SK-N-MC (cell line): ENCODE data around the gene ZMIZ1.
"Not testable (repeated sequence)": the region's sequence is repeated elsewhere in the genome, so short reads cannot be mapped to it uniquely, and the experiment has no call there.

ENCODE experiments used
- DNase-seq: peaks from one replicate; pipeline ENCODE4 v3.0.0-alpha.2; 2011; ENCODE audit warnings: low read depth, low spot score
- H3K27ac ChIP-seq: fragments of 200-600 bp; sonication (generic); 2 replicates; pipeline ENCODE4 v1.5.1; 2016; ENCODE audit warnings: mixed run types
- H3K36me3 ChIP-seq: fragments of 200-600 bp; sonication (generic); 2 replicates; pipeline ENCODE4 v1.6.1; 2017; ENCODE audit warnings: antibody characterized with exemption, low read length, mixed read lengths; ENCODE audit not compliant: insufficient read depth
- H3K4me3 ChIP-seq: fragments of 200-600 bp; sonication (generic); 2 replicates; pipeline ENCODE4 v1.5.1; 2016
- H3K9ac ChIP-seq: fragments of 200-600 bp; sonication (generic); 2 replicates; pipeline ENCODE4 v1.8.0; 2017; ENCODE audit warnings: mixed run types, mixed read lengths; ENCODE audit not compliant: insufficient read length
- H3K9me3 ChIP-seq: fragments of 200-600 bp; sonication (generic); 2 replicates; pipeline ENCODE4 v1.6.1; 2017; ENCODE audit warnings: low read depth, mild to moderate bottlenecking, antibody characterized with exemption, low read length, moderate library complexity, mixed read lengths
- EZH2 ChIP-seq: fragments of 200-600 bp; sonication (generic); IDR thresholded peaks from one replicate; pipeline ENCODE4 v1.6.1; 2017; ENCODE audit warnings: antibody characterized with exemption
- FOXP2 ChIP-seq: optimal IDR thresholded peaks from 2 replicates; pipeline ENCODE3; 2011; ENCODE audit warnings: mild to moderate bottlenecking, moderate library complexity; ENCODE audit not compliant: insufficient read depth; ENCODE audit errors: extremely low read length, control extremely low read depth
- POLR2AphosphoS5 ChIP-seq: IDR thresholded peaks from 2 replicates; pipeline ENCODE4 v1.6.1; 2012; ENCODE audit warnings: mild to moderate bottlenecking, low read depth, low read length, borderline replicate concordance

ZMIZ1 gene

DNA sequence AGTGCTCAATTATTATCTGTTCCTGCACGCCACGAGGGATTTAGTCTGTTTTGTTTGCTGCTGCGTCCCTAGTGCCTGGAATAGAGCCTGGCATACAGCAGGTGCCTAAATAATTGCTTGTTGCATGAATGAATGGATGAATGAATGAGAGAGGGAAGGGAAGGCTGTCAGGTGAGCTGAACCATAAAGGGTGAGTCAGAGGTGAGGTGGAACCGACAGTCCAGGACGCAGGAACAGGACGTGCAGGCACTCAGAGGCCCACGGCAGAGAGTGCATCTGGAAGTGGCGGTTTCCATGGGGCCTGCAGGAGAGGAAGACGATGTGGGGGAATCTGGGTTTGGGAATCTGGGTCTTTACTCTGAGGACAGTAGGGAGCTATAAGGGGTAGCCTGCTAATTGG lies 260.8 kb downstream of the ZMIZ1 start:
- no peak for TF ChIP-seq EZH2
- TF ChIP-seq POLR2AphosphoS5, result no peak
- TF ChIP-seq FOXP2, result no peak

DNA sequence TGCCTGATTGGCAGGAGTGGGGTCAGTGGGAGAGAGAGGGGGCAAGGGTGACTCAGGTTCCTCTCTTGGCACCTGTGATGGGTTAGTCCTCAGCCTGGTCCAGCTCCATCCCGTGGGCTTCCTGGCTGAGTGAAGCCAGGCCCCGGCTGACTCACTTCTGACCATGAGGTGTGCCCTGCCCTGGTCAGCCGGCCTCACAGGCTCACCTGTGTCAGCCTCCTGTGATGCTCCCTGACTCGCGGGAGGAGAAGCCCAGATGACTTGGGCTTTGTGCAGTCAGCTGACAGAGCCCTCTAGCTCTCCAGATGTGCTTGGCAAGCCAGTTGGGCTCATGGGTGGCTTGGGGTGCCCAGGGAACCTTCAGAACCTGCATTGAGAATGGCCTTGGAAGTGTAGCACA lies 262.5 kb downstream of the ZMIZ1 start:
- TF ChIP-seq FOXP2 (no peak), POLR2AphosphoS5 (no peak), EZH2 (no peak)
- H3K9me3 ChIP-seq, result no peaks in the 10 kb centered on the region
- no peak overlapping the region for H3K27ac ChIP-seq
- no peaks in the 10 kb centered on the region for H3K36me3 ChIP-seq
- no peak overlapping the region for H3K4me3 ChIP-seq
- no peak for DNase-seq
- H3K9ac ChIP-seq, result no peak overlapping the region

More for the DNA sequence above, 260.8 kb downstream of the ZMIZ1 start:
- H3K9me3 ChIP-seq, result no peaks in the 10 kb centered on the region
- no peak for DNase-seq
- no peak overlapping the region for H3K4me3 ChIP-seq
- no peaks in the 10 kb centered on the region for H3K36me3 ChIP-seq
- no peak overlapping the region for H3K27ac ChIP-seq
- no peak overlapping the region for H3K9ac ChIP-seq

DNA sequence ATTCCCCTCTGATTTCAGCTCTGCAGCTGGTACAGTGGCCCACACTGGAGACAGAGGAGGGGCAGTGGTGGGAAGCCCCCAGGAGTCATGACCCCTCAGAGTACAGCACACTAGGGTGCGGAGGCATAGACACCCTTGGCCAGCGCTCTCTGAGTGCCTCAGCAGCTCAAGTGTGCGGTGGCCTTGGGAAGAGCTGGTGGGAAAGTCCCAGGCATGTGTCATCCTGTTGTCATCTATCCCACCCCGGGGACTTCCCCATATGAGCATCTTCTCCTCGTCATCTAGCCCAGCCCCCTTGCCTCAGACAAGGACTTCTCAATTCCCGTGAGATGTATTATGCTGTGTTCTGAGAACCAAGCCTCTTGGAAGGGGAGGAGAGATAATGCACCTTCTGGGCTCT lies 262.9 kb downstream of the ZMIZ1 start:
- Histone ChIP-seq H3K9me3 (no peaks in the 10 kb centered on the region), H3K27ac (no peak overlapping the region), H3K36me3 (no peaks in the 10 kb centered on the region), H3K9ac (no peak overlapping the region), H3K4me3 (no peak overlapping the region)
- TF ChIP-seq FOXP2, result no peak
- no peak for TF ChIP-seq POLR2AphosphoS5
- no peak for TF ChIP-seq EZH2
- no peak for DNase-seq

DNA sequence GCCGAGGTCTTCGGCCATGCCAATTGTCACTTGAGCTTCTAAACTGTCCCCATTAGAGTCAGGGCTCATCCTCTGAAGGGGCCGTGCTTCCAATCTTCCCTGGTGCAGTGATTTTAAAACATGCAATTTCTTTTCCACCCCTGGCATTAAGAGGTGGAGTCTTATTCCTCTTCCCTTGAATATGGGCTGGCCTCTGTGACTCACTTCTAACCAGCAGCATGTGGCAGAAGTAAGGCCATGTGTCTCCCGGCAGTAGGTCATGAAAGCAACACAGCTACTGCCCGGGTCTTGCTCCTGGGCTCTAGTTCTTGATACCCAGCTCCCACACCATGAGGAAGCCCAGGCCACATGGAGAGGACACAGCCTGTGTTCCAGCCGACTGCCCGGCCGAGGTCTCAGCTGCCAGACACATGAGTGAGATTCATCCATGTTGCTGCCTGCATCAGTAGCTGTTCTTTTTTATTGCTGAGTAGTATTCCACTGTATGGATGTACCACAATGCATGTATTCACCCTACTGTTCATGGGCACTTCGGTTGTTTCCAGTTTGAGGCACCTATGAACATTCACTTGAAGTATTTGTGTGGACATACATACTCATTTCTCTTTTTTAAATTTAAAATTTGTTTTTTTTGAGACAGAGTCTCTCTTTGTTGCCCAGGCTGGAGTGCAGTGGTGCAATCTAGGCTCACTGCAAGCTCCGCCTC lies 264.0 kb downstream of the ZMIZ1 start:
- DNase-seq, H3K9ac ChIP-seq, H3K27ac ChIP-seq, H3K36me3 ChIP-seq, H3K4me3 ChIP-seq, H3K9me3 ChIP-seq: not testable (repeated sequence)

DNA sequence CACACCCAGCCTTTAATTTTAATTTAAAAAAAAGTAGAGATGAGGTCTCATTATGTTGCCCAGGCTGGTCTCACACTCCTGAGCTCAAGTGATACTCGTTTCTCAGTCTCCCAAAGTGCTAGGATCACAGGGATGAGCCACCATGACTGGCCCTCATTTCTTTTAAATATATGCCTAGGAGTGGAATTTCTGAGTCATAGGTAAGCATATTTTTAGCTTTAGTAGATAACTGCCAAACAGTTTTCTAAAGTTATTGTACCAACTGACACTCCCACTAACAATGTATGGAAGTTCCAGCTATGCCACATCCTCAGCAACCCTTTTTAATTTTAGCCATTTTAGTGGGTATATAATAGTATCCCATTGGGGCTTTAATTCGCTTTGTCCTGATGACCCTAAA lies 264.7 kb downstream of the ZMIZ1 start:
- no peak overlapping the region for H3K4me3 ChIP-seq
- no peak overlapping the region for H3K27ac ChIP-seq
- TF ChIP-seq EZH2, result no peak
- TF ChIP-seq FOXP2, result no peak
- TF ChIP-seq POLR2AphosphoS5, result no peak
- no peaks in the 10 kb centered on the region for H3K36me3 ChIP-seq
- no peak for DNase-seq
- no peaks in the 10 kb centered on the region for H3K9me3 ChIP-seq
- H3K9ac ChIP-seq, result no peak overlapping the region

DNA sequence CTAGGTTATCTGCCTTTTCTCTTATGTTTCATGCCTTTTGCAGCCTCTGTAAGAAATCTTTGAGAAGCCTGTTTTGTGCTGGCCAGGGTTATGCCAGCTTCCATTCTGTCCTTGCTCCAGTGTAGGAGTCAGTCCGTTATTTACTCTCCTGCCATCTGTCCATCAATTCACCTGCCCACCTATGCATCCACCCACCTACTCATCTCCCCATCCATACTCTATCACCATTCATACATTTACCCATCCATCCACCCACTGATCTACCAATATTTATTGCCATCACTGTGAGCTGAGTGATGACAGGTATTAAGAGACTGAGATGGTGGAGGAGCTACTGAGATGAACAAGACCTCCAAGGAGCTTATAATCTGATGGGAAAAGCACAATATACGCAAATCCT lies 265.8 kb downstream of the ZMIZ1 start:
- H3K9ac ChIP-seq, result no peak overlapping the region
- TF ChIP-seq FOXP2 (no peak), POLR2AphosphoS5 (no peak), EZH2 (no peak)
- H3K36me3 ChIP-seq, result no peaks in the 10 kb centered on the region
- no peak overlapping the region for H3K4me3 ChIP-seq
- H3K27ac ChIP-seq, result no peak overlapping the region
- DNase-seq, result no peak
- no peaks in the 10 kb centered on the region for H3K9me3 ChIP-seq

DNA sequence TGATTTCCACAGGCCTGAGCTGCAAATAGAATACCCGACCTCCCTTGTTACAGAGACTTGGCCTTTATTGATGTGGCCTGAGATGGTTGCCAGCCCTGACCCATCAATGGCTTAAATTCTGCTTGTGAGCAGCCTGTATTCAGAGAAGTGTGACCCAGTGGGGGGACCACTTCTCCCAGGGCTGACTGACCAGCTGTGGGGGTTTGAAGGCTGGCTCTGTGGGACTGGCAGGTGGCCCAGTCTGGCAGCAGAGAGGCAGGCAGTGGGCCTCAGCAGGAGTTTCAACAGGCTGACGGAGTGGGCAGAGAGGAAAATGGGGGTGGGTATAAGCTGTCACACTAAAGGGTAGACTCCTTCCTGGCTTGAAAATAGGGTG lies 266.3 kb downstream of the ZMIZ1 start:
- TF ChIP-seq FOXP2, result no peak
- no peak for TF ChIP-seq EZH2
- no peak for TF ChIP-seq POLR2AphosphoS5
- Histone ChIP-seq H3K27ac (no peak overlapping the region), H3K4me3 (no peak overlapping the region), H3K36me3 (no peaks in the 10 kb centered on the region), H3K9ac (no peak overlapping the region), H3K9me3 (no peaks in the 10 kb centered on the region)
- no peak for DNase-seq

DNA sequence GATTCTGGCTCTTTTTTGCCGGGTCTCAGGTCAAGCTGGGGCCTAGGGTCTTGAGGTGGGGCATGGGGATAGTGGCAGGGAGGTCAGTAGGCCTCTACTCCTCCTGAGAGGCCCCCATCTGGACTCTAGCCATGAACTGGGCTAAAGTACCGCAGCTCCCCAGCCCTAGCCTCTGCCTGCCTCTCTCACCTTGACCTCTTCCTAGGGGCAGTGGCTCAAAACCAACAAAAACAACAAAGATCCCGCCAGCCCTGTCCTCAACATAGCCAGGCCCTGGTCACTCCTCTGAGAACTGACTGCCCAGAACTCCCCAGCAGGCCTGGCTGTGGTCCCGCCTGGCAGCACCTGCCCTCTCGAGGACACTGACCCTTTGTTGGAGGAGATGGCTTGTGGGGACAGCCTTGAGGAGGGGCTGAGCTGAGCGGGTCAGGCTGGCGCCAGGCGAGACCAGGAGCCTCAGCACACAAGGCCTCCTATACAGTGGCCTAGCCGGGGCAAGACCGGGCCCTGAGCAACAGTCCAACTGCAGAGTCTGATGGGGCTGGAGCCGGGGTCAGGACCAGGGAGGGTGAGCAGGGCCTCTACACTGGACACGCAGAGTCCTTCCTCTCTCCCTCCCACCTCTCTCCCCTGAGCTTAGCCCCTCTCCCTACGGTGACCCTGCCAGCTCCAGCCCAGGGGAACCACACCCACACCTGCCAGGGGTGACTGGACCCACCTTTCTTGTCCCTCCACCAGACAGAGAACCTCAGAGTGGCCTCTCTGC lies 266.9 kb downstream of the ZMIZ1 start:
- TF ChIP-seq EZH2 (no peak), FOXP2 (no peak), POLR2AphosphoS5 (no peak)
- Histone ChIP-seq H3K4me3 (no peak overlapping the region), H3K36me3 (no peaks in the 10 kb centered on the region), H3K9ac (no peak overlapping the region), H3K27ac (no peak overlapping the region), H3K9me3 (no peaks in the 10 kb centered on the region)
- DNase-seq, result no peak

DNA sequence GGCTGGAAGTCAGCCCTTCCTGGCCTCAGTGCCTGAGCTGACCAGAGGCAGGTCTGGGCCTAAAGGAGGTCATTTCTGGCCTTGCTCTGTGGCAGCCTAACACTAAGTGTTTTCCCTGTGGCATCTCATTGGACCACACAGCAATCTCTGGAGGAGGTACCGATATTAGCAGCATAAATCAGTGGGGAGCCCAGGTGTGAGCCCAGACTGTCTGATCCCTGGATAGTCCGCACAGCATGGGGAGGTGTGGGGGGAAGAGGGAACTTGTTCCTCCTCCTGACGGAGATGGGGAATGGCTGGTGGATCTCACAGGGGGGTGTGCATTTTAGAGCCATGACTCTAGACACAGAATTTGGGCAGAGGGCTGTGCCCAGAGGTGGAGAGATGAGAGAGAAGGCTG lies 267.5 kb downstream of the ZMIZ1 start:
- Histone ChIP-seq H3K9ac (no peak overlapping the region), H3K4me3 (no peak overlapping the region), H3K36me3 (no peaks in the 10 kb centered on the region), H3K27ac (no peak overlapping the region), H3K9me3 (no peaks in the 10 kb centered on the region)
- no peak for DNase-seq
- TF ChIP-seq EZH2 (no peak), FOXP2 (no peak), POLR2AphosphoS5 (no peak)
